Putamen (tissue), 1 donor: ENCODE measurements around the gene OTOR.

Experiments
- DNase-seq: peaks from one replicate; pipeline ENCODE4 v3.0.0-alpha.2; 2016; ENCODE audit warnings: low spot score

The OTOR gene

GRCh38 chr20:16748308-16748900 is at the start of gene OTOR:
TSS of gene OTOR (plus strand) at chr20:16748358. CDS start at chr20:16748402, 44 bp downstream.
- no peak for DNase-seq

GRCh38 chr20:16699293-16699692 is 48.9 kb upstream of the OTOR start:
- DNase-seq = no peak

GRCh38 chr20:16701296-16701695 is 46.9 kb upstream of the OTOR start:
- no peak for DNase-seq

GRCh38 chr20:16703570-16703969 is 44.6 kb upstream of the OTOR start:
- DNase-seq = no peak

GRCh38 chr20:16707674-16708073 is 40.5 kb upstream of the OTOR start:
- no peak for DNase-seq

GRCh38 chr20:16708602-16709001 is 39.6 kb upstream of the OTOR start:
- no peak for DNase-seq

GRCh38 chr20:16709017-16709416 is 39.1 kb upstream of the OTOR start:
- no peak for DNase-seq

GRCh38 chr20:16710781-16711180 is 37.4 kb upstream of the OTOR start:
- DNase-seq = no peak

GRCh38 chr20:16711661-16712258 is 36.4 kb upstream of the OTOR start:
- DNase-seq = no peak

- no peak for DNase-seq
These were observed 35.6 kb upstream of the OTOR start for GRCh38 chr20:16712511-16712947.

GRCh38 chr20:16713066-16713465 is 35.1 kb upstream of the OTOR start:
- no peak for DNase-seq

- no peak for DNase-seq
These were observed 33.9 kb upstream of the OTOR start for GRCh38 chr20:16714242-16714641.

GRCh38 chr20:16714751-16715150 is 33.4 kb upstream of the OTOR start:
- no peak for DNase-seq

GRCh38 chr20:16719421-16719820 is 28.7 kb upstream of the OTOR start:
- peak; percentile 20 for DNase-seq

GRCh38 chr20:16729080-16729479 is 19.1 kb upstream of the OTOR start:
- DNase-seq = no peak

GRCh38 chr20:16729565-16730460 is 18.3 kb upstream of the OTOR start, which contains the start of gene SNRPB2:
TSS of gene SNRPB2 (plus strand) at chr20:16730026. CDS start at chr20:16731703, 1,677 bp downstream.
- peak; percentile 94 for DNase-seq

GRCh38 chr20:16732506-16733152 is 15.5 kb upstream of the OTOR start:
- no peak for DNase-seq

GRCh38 chr20:16740365-16741072 is 7.6 kb upstream of the OTOR start:
- no peak for DNase-seq

- no peak for DNase-seq
These were observed 3.9 kb upstream of the OTOR start for GRCh38 chr20:16744178-16744807.

GRCh38 chr20:16745204-16745603 is 3.0 kb upstream of the OTOR start:
- DNase-seq = no peak

- no peak for DNase-seq
These were observed 807 bp upstream of the OTOR start for GRCh38 chr20:16747291-16747811.
